GM12873 (cell line): ENCODE data around the gene NDUFB10.

Source experiments
- CTCF ChIP-seq: IDR thresholded peaks from 2 replicates; pipeline ENCODE4 v1.5.1; 2012; ENCODE audit warnings: low read depth, mild to moderate bottlenecking, moderate library complexity, low read length, control low read depth; ENCODE audit not compliant: insufficient read depth; ENCODE audit errors: missing control alignments

Gene NDUFB10

GRCh38 chr16:1975432-1976215 lies 16.3 kb downstream of the NDUFB10 start:
- TF ChIP-seq CTCF: no peak

- no peak for TF ChIP-seq CTCF
Measured at GRCh38 chr16:1976216-1976520, 16.8 kb downstream of the NDUFB10 start.

GRCh38 chr16:1976951-1977874 lies 17.9 kb downstream of the NDUFB10 start:
- TF ChIP-seq CTCF: no peak

DNA sequence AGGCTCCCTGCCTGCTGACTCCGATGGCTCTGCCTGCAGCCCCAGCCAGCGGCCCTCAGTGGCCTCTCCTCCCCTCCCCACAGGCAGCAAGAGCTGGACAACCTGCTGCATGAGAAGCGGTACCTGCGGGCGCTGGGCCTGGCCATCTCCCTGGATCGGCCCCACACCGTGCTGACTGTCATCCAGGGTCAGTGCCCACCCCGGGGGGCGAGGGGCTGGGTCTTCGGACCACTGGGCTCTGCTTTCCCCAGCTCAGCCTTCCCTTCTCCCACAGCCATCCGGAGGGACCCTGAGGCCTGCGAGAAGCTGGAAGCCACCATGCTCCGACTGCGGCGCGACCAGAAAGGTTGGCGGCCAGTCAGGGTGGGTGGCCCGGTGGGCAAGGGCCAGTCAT lies 18.5 kb downstream of the NDUFB10 start:
- no peak for TF ChIP-seq CTCF

- TF ChIP-seq CTCF: no peak
Measured at GRCh38 chr16:1978476-1979120, 19.3 kb downstream of the NDUFB10 start.

GRCh38 chr16:1979271-1980029 lies 20.1 kb downstream of the NDUFB10 start:
- TF ChIP-seq CTCF: no peak
